ENCODE data around the gene INPP5J.
"Not testable (repeated sequence)": the region's sequence is repeated elsewhere in the genome, so short reads cannot be mapped to it uniquely, and the experiment has no call there.

INPP5J gene

GRCh38 chr22:31122532-31123291 lies at the start of gene INPP5J:
Gene INPP5J, plus strand, starts transcription at chr22:31122966. Its CDS starts 49 bp downstream, at chr22:31123015.
- DNase-seq: no peak

- not testable (repeated sequence) for DNase-seq
These were observed 49.6 kb upstream of the INPP5J start for GRCh38 chr22:31073125-31073524.

GRCh38 chr22:31073545-31074145 lies 49.1 kb upstream of the INPP5J start:
- DNase-seq: not testable (repeated sequence)

DNA sequence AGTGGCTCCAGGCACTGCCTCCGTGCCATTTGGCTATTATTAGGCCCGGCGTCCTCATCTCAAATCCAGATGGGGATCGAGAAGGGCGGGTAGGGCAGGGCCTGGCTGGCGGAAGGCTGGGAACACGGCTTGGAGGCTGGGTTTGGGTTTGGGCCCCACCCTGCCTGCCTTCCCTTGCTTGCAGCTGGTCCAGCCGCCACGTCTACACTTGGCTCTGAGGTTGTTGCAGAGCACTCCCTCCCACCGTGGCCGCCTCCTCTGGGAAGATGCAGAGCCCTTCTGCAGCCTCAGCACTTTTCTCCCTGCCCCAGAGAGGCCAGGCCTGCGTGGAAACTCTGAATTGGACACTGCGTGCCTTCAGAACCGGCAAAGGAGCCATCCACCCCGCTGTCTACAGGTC lies 46.8 kb upstream of the INPP5J start:
- no peak for DNase-seq

- no peak for DNase-seq
These were observed 45.1 kb upstream of the INPP5J start for GRCh38 chr22:31077681-31078080.

- not testable (repeated sequence) for DNase-seq
These were observed 44.4 kb upstream of the INPP5J start for GRCh38 chr22:31078389-31078788.

DNA sequence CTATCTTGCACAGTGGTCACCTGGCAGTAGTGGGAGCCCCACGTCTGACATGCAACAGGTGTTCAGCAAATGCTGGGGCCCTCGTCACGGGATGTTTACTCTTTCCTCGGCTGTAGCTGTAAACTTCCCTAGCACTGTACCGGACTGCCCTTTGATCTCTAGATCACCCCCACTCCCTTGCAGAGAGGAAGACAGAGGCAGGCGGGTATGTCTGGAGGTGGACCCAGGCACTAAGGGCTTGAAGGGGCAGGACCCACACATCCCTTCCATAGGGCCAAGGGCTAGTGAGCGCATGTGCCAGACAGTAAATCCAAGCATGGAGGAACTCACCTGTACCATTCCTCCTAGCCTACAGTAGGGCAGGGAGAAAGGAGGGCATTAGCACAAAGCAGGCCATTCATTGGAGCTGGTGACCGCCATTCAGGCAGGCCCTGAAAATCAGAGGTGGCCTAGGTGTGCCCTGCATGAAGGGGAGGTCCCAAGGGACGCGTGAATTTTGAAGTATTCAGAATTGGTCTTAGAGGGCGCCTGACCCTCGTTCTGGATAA lies 43.6 kb upstream of the INPP5J start:
- no peak for DNase-seq

- no peak for DNase-seq
These were observed 42.5 kb upstream of the INPP5J start for GRCh38 chr22:31080164-31080847.

DNA sequence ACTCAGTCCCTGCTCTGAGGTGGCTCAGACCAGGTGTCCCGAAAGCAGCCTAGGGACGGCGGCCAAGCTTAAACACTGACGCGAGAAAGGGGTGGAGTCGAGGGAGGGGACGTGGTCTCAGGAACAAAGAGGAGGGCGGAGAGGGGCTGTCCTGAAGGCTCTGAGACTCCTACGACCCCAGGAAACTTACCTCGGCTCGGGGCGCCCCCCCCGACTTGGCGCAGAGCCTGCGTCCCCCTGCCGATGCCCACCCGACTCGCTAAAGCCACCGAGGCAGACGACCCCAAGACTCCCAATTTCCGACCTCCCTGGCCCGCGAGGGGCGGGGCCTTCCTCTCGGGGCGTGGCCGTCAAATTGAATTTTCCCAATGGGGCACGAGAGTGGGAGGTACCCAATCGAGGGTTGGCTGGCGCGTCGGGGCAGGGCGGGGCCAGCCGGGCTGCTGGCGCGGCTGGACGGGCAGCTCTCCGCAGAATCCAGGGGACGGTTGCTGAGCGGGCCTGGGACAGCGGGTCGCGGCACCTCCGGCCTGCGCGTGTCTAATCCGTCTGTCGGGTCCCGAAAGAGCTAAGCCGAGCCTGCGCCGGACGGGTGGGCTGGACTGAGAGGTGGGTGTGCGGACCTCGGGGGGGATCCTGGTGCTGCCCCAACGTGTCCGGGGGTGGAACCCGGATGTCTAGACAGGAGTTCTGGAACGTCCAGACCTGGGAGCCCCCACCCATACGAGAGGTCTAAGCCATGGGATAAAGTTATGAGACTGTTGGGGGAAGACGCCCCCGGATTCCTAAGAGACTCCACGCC lies 41.7 kb upstream of the INPP5J start, which contains the start of gene SMTN:
SMTN (plus strand) TSS at position 471 of the 802 bp plus-strand sequence. CDS start 1,941 bp downstream, outside the sequence.
- DNase-seq: peak; percentile 88

GRCh38 chr22:31081963-31082605 lies 40.7 kb upstream of the INPP5J start:
- no peak for DNase-seq

GRCh38 chr22:31082606-31083376 lies 40.0 kb upstream of the INPP5J start:
- DNase-seq: peak; percentile 49

DNA sequence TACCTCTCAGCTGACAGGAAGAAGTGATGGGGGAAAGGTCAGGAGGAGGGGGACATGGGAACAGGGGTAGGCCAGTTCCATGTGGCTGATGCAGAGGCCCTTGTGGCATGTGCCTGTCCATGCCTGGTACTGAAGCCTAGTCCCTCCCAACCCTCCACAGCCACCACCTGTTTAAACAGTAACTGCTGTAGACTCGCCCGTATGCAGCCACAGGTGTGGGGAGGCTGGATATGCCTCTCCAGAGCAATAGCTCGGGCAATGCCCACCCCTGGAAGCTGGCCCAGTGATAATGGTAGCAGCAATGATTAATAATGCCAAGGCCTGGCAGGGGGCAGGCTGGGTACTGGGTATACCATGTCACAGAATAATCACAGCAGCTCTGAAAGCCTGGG lies 39.4 kb upstream of the INPP5J start:
- DNase-seq: no peak

DNA sequence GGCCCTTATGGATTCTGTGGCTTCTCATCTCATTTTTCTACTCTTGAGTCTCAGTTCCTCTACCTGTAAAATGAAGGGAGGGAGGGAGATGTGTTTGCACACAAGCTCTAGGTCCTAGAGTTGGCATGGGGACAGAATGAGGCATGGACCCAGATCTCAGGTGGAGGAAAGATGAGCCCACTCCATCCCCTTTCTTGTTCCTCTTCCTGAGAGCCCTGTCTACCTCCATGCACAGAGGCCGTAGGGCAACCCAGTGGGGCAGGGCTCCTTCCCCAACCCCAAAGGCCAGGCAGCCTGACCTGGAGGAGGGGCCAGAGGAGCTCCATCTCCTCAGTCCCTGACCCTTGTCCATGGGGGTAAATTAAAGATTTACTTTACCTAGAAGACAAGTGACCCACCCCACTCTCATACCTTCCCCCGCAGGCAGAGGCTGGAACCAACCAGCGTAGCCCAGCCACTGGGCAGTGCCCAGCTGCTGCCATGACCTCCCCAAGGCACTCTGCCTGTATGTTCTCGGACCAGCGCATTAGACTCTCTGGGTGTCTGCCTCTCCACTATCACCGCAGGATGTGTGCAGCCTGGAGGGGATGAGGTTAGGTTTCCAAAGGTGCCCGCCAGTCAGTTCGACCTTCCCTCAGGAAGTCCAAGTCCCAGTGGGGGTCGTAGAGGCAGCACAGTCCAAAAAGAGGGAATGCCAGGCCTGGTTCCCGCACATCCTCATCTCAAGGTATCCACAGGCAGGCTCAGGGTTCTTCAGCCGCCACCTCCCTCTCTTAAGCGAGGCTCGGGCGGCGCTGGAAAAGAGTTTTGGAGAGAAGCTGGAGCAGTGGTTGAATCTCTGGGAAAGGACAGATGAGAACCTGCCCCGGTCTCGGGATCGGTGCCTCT lies 38.6 kb upstream of the INPP5J start:
- no peak for DNase-seq

GRCh38 chr22:31084811-31085492 lies 37.8 kb upstream of the INPP5J start:
- peak; percentile 89 for DNase-seq

- no peak for DNase-seq
These were observed 37.3 kb upstream of the INPP5J start for GRCh38 chr22:31085493-31085824.

DNA sequence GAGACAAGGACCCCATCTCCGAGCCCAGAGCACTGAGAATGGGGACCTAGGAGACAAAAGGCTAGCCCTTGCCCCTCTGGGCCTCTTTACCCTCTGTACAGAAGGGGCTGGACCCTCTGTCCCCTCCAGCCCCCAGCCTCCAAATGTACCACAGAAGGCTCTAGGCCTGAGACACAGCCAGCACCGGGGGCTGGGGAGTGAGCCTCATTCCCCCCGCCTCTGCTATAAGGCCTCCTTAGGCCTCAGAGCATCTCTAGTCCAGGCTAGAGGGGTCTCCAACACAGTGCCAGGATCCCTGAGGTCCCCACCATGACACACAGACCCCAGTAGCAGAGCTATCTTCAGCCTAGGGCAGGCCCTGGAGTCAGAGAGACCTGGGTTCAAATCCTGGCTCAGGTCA lies 36.8 kb upstream of the INPP5J start:
- no peak for DNase-seq

- DNase-seq: no peak
These were observed 35.9 kb upstream of the INPP5J start for GRCh38 chr22:31086703-31087330.

DNA sequence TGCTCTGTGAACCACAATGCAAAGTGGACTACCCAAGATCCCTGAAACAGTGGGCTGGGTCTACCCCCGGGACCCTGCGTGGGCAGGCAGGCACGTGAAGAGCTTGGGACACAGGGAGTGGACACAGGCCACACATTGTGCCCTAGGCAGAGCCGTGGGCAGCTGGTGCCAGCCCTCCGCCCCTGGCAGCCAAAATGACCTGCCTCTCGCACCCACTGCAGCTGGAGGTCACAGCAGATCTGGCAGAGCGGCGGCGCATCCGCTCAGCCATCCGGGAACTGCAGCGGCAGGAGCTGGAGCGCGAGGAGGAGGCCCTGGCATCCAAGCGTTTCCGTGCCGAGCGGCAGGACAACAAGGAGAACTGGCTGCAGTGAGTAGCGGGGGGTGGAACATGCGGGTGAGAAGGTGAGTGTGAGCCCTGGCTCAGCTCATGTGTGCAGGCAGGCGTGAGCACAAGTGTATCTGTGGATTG lies 35.0 kb upstream of the INPP5J start:
- DNase-seq: no peak

All from activated CD4-positive, alpha-beta T cell treated with anti-CD3 and anti-CD28 coated beads, Interleukin-2, amount 50 U/mL, for 16 hours (primary cell).